Measurements from ENCODE around the gene TRMT1.

- no peak for TF ChIP-seq POLR2AphosphoS5 (IDR thresholded peaks at IDR 0.05; ENCODE audit: low read depth)
- no peak for TF ChIP-seq CTCF (conservative IDR thresholded peaks at IDR 0.05; ENCODE audit: low read depth in 2 of 2)
- no peak for TF ChIP-seq EZH2 (IDR thresholded peaks at IDR 0.05; ENCODE audit: low read depth, unreplicated experiment)
- TF ChIP-seq REST (IDR thresholded peaks at IDR 0.05; ENCODE audit: unreplicated experiment) = no peak
- no peak for TF ChIP-seq EZH2phosphoT487 (IDR thresholded peaks at IDR 0.05; ENCODE audit: unreplicated experiment)
- no peak for TF ChIP-seq NANOG (IDR thresholded peaks at IDR 0.05; ENCODE audit: borderline replicate concordance)
- no peak for TF ChIP-seq STAT1 (IDR thresholded peaks at IDR 0.05; ENCODE audit: unreplicated experiment)
- TF ChIP-seq ZNF462 (CRISPR knock-in tag; IDR thresholded peaks at IDR 0.05) = no peak
- no peak for TF ChIP-seq CREB1 (CRISPR knock-in tag; IDR thresholded peaks at IDR 0.05; ENCODE audit: low read depth)
These were observed 44.0 kb upstream of the TRMT1 start for GRCh38 chr19:13160557-13160956.

Measured in GM23338 (cell line).